ENCODE data around the gene CGREF1. TPM values are rescaled to one million over a fixed set of nuclear protein-coding genes. Genes with fewer than 3 reads are reported as not detected.

CGREF1 gene
- total RNA-seq, 4 donors from 2014 or later: 3.7 to 8.5 TPM; not detected in 2

GRCh38 chr2:27050996-27051901 is 67.7 kb downstream of the CGREF1 start, which contains the start of gene AGBL5:
AGBL5 (plus strand) TSS chr2:27051668; CDS start chr2:27052959, 1,291 bp downstream.
- peak in 1 of 2 donors; percentile 74 for TF ChIP-seq POLR2A (IDR thresholded peaks at IDR 0.05)
- TF ChIP-seq CTCF (IDR thresholded peaks at IDR 0.05): peak in 1 of 6 experiments; percentile 3
- 1% methylated on average over 32 to 36 of the region's 67 CpGs for WGBS, 2 donors
- intact Hi-C loops (cut with DNase I): no loop called here
- Histone ChIP-seq H3K27ac (peak within 1 kb of the TSS; percentile 87 to 98 (median 94)), H3K4me3 (replicated peaks in 1 of 3) (peak within 1 kb of the TSS; percentile 51 to 85 (median 77)), H3K36me3 (peaks cover 16 to 23% of the 10 kb centered on the region in 2 donors), H3K9me3 (no peaks in the 10 kb centered on the region), H3K27me3 (no peaks in the 10 kb centered on the region), H3K4me1 (peaks cover 10 to 13% of the 10 kb centered on the region in 2 donors)
- DNase-seq: peak; percentile 96 to 97

Other genes with a start within 250 kb of the CGREF1 start
- 10 to 100 TPM; 12.9 to 21.2 (median 17.0) TPM for gene MAPRE3, start 148.5 kb downstream of the CGREF1 start, total RNA-seq
- gene TMEM214, start 86.2 kb downstream of the CGREF1 start, total RNA-seq: 10 to 100 TPM; 43.3 to 93.8 (median 78.9) TPM
- 10 to 100 TPM; 29.1 to 40.0 (median 31.6) TPM for gene AGBL5, start 67.5 kb downstream of the CGREF1 start, total RNA-seq
- gene OST4, start 47.5 kb downstream of the CGREF1 start, total RNA-seq: 100 to 1,000 TPM; 235 to 467 (median 261) TPM
- gene EMILIN1, start 40.5 kb downstream of the CGREF1 start, total RNA-seq: 10 to 100 TPM; 18.6 to 45.4 (median 29.3) TPM
- 1 to 10 TPM in 3 of 4 donors, under 1 TPM in 1; 0.44 to 2.3 (median 1.7) TPM for gene KHK, start 32.4 kb downstream of the CGREF1 start, total RNA-seq
- 1 to 10 TPM in 1 of 4 donors, under 1 TPM in 3; 0.44 to 1.1 (median 0.76) TPM for gene ABHD1, start 4.7 kb upstream of the CGREF1 start, total RNA-seq
- 10 to 100 TPM; 52.4 to 84.0 (median 55.2) TPM for gene PREB, start 15.5 kb upstream of the CGREF1 start, total RNA-seq
- gene PRR30, start 20.3 kb upstream of the CGREF1 start, total RNA-seq: under 1 TPM in 2 of 4 donors, not detected in 2; 0.27 to 0.67 TPM
- gene TCF23, start 29.9 kb upstream of the CGREF1 start, total RNA-seq: under 1 TPM in 1 of 4 donors, not detected in 3; 0.13 TPM
- 100 to 1,000 TPM; 149 to 345 (median 254) TPM for gene ATRAID, start 92.9 kb upstream of the CGREF1 start, total RNA-seq
- gene SLC5A6, start 93.1 kb upstream of the CGREF1 start, total RNA-seq: 10 to 100 TPM; 10.9 to 34.0 (median 22.0) TPM
- 10 to 100 TPM; 16.5 to 31.9 (median 28.2) TPM for gene CAD, start 98.2 kb upstream of the CGREF1 start, total RNA-seq
- under 1 TPM; 0.33 to 0.98 (median 0.80) TPM for gene SLC30A3, start 143.9 kb upstream of the CGREF1 start, total RNA-seq
- gene DNAJC5G, start 156.3 kb upstream of the CGREF1 start, total RNA-seq: 1 to 10 TPM in 2 of 4 donors, under 1 TPM in 1, not detected in 1; 0.33 to 2.1 (median 1.1) TPM
- 1 to 10 TPM in 1 of 4 donors, under 1 TPM in 2, not detected in 1; 0.22 to 1.6 (median 0.54) TPM for gene TRIM54, start 163.3 kb upstream of the CGREF1 start, total RNA-seq
- gene UCN, start 189.3 kb upstream of the CGREF1 start, total RNA-seq: 1 to 10 TPM; 1.1 to 2.5 (median 2.0) TPM
- 100 to 1,000 TPM in 3 of 4 donors, 10 to 100 TPM in 1; 92.9 to 151 (median 116) TPM for gene MPV17, start 204.0 kb upstream of the CGREF1 start, total RNA-seq
- gene GTF3C2, start 237.6 kb upstream of the CGREF1 start, total RNA-seq: 10 to 100 TPM; 44.7 to 86.6 (median 51.8) TPM